ENCODE measurements around the gene NEK11.

Gene NEK11, protein sequence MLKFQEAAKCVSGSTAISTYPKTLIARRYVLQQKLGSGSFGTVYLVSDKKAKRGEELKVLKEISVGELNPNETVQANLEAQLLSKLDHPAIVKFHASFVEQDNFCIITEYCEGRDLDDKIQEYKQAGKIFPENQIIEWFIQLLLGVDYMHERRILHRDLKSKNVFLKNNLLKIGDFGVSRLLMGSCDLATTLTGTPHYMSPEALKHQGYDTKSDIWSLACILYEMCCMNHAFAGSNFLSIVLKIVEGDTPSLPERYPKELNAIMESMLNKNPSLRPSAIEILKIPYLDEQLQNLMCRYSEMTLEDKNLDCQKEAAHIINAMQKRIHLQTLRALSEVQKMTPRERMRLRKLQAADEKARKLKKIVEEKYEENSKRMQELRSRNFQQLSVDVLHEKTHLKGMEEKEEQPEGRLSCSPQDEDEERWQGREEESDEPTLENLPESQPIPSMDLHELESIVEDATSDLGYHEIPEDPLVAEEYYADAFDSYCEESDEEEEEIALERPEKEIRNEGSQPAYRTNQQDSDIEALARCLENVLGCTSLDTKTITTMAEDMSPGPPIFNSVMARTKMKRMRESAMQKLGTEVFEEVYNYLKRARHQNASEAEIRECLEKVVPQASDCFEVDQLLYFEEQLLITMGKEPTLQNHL

DNA sequence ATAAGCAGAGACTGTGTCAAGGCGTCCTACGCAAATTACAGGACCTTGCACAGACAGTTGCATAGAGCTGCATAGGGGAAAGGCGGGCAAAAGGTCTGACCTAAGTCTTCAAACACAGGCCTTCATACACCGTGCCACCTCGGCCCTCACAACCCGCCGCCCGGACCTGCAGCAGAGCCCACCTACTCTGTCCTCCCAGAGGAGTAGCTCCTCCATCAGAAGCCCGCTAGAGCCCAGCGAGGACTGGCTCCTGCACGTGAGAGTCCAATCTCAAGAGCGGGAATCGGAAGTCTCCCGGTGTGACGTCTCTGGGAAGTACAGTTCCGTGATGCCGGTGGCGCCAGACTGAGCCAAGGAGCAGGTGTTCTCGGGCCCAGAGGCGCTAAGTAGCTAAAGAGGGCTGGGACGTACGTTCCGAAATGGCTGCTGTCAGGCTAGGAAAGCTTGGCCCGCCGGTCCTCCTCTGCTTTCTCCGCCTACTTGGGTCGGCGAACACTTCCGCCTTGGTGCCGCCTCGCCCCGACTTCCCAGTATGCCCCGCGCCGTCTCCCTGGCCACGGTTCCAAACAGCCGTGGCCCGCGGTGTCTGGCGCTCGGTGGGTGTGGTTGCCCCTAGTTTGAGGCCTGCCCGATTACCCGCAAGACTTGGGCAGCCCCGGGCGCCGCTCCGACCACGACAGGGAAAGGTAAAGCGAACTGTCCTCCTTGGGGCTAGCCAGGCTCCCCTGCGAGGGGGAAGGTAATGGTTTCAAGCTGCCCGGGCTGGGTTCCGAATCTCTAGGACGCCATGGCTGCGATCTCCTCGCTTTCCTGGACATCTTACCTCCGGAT, at the start of gene NEK11, which contains the start of gene ASTE1:
Gene NEK11, plus strand, starts transcription at position 557 of the 831 bp plus-strand sequence. CDS start 2,832 bp downstream, outside the sequence.
Gene ASTE1, minus strand, starts transcription at position 505 of the 831 bp plus-strand sequence. CDS start 1,519 bp downstream, outside the sequence.
- peak; percentile 83 to 87 for DNase-seq

DNA sequence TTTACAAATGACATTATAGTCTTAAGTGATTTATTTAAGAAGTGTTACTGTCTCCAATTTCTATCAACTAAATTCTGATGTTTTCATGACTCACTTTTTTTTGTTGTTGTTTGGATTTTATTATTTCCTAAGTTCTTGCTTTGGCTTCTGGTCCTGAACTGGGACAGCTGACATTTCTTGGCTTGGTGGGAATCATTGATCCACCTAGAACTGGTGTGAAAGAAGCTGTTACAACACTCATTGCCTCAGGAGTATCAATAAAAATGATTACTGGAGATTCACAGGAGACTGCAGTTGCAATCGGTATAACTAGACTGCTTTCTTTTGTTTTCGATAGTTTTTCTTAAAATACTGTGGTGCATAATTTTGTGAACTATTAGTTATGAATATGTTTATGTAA, 47.6 kb upstream of the NEK11 start:
- DNase-seq, result no peak

DNA sequence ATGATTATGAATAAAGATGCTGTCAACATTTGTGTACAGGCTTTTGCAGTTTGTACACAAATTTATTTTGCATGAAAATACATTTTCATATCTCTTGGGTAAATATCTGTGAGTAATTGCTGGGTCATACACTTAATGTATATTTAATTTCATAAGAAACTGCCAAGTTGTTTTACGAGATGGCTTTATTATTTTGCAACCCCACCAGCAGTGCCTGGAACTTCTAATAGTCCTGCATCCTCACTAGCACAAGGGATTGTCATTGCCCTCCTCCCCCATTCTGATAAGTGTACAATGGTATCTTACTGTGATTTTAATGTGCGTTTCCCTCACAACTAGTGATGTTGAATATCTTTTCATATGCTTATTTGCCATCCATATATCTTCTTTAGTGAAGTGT, 45.2 kb upstream of the NEK11 start:
- DNase-seq, result no peak

DNA sequence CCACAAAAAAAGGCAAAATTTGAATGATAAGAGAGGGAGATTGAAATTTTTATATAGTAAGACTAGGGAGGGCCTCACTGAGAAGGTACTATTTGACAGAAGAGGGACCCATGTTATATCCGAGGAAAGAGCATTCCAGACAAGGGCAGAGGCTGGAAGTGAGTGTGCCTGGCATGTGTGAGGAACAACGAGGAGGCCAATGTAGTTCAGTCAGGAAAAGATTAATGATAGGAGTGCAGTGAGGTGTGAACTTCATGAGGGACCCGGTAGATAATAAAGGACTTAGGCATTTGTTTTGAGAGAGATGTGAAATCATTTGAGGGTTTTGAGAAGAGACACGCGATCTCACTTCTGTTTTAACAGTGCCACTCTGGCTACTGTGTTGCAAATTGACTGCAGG, 36.4 kb upstream of the NEK11 start:
- DNase-seq, result no peak

DNA sequence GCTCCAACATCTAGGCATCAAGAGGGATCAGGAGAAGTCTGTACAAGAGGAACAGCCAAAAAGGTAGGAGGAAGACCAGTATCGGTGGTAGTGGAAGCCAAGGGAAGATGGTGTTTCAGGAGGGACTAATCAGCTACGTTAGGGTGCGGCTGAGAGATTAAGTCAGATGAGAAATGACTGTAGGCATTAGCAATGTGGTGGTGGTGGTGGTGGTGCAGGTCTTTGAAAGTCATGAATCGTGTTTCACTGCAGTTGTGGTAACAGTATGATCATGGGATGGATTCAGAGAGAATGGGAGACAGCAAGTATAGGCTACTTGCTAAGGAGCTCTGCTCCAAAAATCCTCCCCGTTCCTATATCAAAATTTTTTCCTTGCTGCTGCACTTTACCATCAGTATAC, 35.6 kb upstream of the NEK11 start:
- no peak for DNase-seq

DNA sequence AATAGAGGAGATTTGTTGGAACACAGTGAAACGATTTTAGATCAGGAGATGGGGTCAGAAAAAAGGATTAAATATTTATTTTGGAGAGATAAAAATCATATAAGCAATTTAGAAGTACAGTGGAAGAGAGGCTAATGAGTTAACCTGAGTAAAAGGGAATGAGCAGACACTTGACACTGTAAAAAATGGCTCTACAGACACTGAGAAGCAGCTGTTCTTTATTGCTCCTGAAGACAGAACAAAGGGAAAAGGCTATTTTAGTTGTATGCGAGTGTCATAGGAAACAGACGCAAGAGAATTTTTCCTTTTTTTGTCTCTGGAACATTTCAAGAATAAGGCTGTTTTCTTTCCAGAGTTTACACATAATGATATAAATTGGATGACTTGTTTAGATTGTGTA, 34.3 kb upstream of the NEK11 start:
- no peak for DNase-seq

DNA sequence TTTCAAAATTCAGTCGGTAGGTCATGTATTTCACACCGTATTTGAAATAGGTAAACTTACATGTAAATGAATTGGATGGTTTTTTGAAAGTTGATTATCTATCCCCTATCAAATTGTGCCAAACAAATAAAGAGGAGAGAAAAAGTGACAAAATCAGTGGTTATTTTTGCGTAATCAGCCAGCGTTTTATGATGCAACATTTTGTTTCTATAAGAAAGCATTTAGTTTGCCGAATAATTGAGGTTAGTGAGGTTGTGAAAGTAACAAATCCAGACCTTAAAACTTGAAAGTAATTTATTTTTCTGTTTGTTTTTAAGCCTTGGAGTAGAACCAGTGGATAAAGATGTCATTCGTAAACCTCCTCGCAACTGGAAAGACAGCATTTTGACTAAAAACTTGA, 29.4 kb upstream of the NEK11 start:
- peak; percentile 49 to 84 for DNase-seq

DNA sequence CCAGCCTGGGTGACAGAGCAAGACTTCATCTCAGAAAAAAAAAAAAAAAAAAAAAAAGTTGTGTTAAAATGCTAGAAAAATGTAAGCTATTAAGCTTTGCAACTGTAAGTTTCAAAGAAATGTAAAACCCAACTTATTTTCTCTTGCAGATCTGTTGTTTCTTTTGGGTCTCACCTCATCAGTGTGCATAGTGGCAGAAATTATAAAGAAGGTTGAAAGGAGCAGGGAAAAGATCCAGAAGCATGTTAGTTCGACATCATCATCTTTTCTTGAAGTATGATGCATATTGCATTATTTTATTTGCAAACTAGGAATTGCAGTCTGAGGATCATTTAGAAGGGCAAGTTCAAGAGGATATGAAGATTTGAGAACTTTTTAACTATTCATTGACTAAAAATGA, 25.6 kb upstream of the NEK11 start:
- no peak for DNase-seq

DNA sequence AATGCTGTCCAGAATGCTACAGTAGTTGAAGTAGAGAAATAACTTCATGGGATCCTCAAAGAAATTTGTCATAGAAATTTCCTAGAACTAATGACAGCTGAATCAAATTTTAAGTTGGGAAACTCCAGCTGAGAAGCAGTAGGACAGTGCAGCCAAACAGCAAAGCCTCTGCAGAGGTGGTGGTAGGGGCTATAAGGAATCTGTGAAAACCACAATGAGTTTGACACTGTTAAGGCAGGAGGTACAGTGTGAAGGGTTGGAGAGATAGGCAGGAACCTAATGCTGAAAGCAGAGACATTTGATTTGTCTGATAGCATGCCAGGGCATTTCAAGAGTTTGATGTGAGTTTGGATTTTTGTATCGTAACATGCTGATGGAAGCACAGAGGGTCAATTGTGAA, 22.1 kb upstream of the NEK11 start:
- no peak for DNase-seq

DNA sequence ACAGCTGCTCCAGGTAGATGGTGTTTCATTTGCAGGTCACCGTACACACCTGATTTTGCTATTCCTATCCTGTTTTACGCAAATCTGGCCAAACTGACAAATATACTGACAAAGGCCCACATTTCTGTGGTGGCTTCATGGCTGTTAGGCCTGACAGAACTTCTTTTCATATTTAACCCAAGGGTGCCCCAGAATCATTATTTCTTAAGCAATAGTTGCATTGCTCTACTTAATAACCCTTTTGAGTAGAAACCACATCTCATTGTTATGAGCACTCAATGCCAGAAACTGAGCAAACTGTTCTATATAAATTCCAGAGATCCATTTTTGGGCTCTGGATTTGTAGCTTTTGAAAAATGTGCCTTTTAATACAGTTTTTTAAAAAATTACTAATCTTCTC, 19.4 kb upstream of the NEK11 start:
- no peak for DNase-seq

DNA sequence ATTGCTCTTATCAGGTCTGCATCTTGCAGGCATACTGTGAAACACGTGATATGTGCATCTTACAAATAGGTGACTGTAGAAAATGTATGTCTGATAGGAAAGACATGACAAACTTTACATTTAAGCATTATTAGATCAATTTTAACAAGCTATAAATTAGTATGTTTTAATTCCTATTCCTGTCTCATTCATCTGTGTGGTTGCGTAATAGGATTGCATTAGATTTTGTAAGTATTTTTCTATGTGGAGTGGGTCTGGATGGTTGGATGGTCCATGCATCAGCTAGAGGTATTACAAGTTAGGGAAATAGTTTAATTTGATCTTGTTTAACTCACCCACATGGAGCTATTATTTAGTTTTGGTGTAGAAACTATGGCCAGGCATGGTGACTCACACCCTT, 18.9 kb upstream of the NEK11 start:
- DNase-seq, result no peak

DNA sequence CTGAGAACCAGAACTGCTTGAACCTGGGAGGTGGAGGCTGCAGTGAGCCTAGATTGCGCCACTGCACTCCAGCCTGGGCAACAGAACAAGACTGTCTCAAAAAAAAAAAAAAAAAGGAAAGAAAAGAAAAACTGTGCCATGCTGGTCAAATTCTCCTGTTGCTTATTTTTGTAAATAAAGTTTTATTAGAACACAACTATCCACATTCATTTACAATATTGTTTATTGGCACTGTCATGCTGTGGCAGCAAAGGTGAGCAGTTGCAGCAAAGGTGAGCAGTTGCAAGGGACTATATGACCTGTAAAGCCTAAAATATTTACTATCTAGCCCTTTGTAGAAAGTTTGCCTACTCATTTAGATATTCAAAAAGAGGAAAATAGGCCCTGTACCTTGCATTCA, 18.4 kb upstream of the NEK11 start:
- no peak for DNase-seq

DNA sequence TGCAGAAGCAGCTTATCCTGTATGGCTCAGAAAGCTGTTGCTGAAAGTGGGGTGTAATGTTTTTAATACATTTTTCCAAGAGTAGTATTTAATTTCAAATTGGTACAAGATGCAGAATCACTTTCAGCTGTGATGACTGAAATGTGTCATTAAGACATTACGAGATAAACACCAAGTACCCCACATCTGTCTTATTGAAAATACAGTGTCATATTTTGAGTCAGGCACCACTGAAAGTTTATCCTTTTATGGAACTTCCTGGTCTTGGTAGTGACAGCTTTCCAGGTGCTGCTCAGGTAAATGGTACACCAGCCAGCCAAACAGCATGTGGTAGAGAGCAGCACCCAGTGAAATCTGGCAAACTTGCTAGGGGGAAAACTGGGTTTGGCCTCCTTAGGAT, 17.0 kb upstream of the NEK11 start:
- DNase-seq, result no peak

DNA sequence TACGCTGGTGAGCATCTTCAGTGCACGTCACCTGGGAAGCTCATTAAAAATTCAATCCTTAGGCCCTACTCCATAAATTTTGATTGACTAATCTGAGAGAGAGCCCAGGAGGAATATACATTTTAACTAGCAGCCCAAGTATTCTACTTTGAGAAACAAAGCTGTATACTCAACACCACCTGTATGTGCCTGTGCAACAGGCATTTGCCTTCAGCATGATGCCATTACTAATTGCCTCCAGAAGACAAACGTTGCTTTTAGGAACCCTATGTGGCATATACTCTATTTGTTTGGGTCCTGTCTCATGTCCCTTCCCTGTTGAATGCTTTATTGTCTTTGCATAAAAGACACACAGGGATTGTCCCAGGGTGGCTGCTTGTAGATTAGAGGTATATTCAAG, 7.7 kb upstream of the NEK11 start:
- DNase-seq, result no peak

DNA sequence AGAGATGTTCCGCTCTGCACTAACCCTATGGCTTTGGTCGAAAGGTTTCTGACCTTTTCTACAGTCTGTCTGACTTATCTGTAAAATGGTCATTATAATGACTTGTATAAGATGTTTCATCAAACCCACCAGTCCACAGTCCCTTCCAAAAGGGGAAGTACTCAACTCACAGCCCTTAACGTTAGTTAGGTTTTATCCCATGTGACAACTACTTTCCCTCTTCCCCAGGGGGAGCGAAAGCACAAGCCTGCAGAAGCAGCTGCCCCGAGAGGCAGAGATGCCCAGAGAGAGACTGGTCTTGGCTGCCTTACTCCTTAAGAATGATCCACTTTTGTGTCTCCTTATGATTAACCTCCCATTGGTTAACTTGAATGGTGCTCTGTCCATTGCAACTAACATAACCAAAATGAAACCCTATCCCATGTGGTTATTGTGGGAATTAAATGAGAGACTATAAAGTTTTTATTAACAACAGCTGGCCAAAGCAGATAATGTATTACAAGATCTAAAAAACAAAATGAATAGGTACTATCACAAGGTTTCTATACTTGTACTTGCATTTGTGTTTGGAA, 6.5 kb upstream of the NEK11 start:
- peak; percentile 53 to 59 for DNase-seq

DNA sequence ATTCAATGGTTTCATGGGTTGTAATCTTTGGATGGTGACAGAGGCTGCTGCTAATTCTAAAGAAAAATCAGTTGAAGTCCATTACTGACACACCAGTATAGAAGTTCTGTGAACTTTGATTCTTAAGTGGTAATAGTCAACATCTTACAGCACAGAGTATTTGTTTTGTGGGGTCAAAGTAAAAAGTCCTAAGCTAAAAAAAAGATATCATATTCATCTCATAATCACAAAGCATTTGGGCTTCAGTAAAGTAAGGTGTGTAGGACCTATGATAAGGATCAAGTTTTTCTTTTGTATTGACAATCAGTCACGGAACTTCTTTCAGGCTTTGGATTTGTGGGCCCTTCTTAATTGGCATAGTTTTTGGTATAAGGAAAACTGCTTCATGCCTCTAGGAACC, 1.1 kb upstream of the NEK11 start:
- DNase-seq, result no peak

DNA sequence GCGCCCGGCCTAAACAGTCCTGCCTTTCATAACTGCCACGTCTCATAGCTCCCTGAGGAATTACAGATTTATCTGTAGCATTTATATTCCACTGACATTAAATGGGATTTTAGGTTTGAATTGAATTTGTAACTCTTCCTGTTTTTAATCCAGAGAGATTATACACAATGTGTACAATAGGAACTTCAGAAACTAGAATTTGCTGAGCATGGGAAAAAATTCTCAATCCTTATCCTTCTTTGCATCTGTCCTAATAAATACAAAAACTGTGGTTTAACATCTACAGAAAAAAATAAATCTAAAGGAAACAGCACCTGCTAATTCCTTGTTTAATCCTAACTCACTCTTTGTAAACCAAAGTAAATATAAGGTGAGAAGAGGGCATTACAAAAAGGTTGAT, 2.2 kb downstream of the NEK11 start:
- no peak for DNase-seq

DNA sequence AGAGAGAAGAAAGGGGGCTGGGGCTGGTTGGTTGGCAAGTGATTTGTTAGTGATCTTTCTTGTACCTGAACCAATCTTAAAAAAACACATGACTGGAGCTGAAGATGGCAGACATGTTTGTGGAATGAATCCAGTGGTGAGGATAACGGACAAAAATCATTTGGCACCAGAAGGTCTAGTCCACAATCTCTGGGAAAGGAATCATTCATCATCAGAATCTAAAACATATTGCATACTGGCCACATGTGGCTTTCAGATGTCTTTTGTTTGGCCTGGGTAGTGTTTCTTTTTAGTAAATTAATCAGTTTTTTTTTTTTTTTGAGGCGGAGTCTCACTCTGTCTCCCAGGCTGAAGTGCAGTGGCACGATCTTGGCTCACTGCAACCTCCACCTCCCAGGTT, 5.0 kb downstream of the NEK11 start:
- no peak for DNase-seq

DNA sequence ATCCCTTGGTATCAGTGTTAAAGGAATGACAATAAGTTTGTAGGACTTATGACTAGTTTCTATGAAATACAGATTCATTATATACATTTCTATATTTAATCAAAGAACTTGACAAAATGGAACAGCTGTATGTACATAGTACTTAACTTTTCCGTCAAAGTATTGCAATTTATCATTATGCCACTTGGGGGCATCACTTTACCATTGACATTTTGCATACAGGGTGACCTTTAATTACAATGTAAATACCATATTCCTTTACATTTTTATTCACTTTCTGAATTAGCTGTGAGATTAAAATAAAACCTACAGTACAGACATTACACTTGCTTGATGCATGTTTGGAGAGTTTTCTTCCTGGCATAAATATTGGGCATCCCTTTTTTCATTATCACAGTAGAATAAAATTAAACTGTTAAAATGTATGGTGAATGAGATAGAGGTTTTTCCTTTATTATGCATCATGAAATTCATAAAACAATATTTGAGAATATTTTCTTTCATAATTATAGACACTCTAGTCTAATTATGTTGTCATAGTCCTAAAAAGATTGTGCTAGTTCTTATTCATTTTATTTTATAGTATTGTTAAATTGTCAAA, 6.9 kb downstream of the NEK11 start:
- DNase-seq, result peak; percentile 35 to 87

DNA sequence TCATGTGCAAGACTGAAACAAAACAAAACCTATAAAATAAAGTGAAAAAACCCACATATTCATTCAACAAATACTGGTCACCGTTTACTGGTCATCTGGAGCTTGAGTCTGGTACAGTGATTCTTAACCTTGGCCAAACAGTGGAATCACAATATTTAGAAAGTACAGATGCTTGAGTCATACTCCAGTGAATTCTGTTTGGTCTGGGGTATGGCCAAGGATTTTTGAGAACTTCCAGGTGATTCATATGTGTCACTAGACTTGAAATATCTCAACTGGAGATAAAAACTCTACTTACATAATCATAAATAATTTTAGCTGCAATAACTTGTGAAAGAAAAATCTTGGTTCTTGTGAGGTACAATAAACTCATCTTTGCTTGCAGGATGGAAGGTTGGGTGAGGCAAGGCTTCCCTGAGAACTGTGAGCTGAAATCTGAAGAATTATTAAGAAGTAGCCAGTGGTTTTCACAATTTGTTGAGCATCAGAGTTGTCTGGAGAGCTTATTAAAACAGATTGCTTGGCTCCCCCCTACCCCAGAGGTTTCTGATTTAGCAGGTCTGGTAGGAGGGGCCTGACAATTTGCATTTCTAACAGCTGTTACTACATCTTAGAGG, 9.6 kb downstream of the NEK11 start:
- no peak for DNase-seq

DNA sequence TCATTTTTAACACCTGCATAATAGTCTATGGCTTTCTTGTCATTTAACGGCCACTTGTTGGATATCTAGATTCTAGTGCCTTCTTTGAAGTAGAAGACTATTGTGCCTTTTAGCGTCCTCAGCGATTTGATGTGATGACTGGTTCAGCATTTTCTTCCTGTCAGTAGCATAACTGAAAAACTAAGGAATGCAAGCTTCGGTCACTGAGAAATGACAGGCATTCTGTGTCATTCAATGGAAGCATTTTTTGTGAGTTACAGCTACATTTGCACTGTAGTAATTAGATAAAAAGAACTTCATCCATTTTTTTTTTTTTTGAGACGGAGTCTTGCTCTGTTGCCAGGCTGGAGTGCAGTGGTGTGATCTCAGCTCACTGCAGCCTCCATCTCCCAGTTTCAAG, 10.3 kb downstream of the NEK11 start:
- DNase-seq, result no peak

DNA sequence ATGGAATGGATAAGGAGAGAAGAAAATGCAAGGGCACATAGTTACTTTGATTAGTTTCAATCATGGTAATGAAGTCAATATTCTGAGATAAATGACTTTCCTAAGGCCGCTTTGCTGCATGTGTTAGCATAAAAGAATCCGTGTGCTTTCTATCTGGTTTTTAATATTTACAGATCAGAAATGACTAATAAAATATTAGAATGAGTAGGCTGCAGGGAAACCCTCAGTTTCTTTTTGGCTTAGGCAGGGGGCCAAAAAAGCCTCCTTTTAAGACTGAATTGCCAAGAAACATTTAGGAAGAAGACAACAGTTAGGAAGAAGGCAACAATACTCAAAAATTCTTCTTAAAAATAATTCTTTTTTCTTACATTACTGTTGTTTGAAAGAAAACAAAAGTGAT, 11.6 kb downstream of the NEK11 start:
- DNase-seq, result no peak

Measured in inflammatory macrophage treated with lipopolysaccharide for 1 hour (primary cell).